Measurements from ENCODE around the gene MORF4L2.

Gene MORF4L2

DNA sequence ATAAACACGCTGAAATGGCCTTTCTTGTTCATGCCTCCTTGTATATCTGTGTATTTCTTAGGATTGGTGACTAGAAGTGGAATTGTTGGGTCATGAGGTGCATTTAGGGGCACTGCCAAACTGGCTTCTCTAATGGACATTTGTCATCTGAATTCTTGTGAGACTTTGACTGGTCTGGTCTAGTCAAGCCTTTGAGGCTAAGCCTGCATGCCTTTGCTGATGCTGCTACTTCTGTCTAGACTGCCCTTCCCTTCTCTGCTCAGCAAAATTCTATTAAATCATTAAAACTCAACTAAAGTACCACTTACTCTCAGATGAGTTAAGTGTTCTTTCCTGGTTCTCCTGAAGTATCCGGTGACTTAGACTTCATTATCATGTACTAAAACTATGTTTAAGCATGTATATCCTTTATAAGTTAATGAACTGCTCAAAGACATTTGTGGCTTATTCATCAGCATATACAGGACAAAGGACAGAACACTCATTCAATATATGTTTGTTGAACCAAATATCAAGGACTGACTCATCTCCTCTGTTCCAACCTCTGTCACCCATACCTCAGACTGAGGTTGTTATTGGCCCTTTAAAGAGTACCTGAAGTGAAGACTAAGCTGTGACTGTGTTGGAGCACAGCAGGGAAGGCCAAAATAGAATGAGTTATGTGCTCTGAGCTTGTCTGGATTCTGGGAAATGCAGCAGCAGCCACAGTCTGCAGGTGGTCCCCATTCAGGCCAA, 48.7 kb downstream of the MORF4L2 start:
- DNase-seq (ENCODE audit: low read depth in 2 of 3, low spot score in 2 of 3), result no peak

DNA sequence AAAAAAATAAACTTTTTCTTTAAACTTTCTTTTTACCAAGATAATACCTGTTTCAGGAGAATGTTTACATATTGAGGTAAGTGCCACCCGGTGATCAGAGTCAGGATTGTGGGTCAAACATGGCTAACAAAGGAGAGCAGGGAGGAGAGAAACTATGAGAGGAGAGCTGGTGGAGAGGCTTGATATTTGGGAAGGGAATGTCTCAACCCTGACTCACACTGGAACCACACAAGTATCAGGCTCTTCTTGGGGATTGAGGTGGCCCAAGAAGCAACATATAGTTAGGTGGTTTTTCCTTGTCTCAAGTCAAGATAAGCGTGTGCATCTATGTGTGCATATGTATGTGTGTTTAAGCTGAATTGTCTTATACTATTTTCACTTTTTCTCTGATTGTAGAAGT, 51.1 kb downstream of the MORF4L2 start:
- DNase-seq (ENCODE audit: low read depth in 2 of 3, low spot score in 2 of 3), result no peak

DNA sequence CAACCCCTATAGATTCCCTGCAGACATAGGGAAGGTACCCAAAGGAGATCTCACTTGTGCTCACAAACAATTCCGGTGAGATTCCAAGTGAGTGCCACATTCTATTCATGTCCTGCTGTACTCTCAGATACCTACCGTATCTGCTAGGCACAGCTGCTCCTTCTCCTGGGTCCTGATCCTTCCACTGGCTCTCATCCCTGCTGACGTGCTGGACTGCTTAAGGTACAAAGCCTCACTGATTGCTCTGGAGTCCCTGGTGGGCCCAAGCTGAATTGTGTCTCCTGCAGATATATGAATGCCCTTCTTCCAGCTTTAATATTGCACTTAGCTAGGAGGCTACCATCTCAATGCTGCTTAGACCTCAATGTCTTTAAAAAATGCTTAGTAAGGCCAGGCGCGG, 55.4 kb downstream of the MORF4L2 start:
- DNase-seq (ENCODE audit: low read depth in 2 of 3, low spot score in 2 of 3), result no peak

DNA sequence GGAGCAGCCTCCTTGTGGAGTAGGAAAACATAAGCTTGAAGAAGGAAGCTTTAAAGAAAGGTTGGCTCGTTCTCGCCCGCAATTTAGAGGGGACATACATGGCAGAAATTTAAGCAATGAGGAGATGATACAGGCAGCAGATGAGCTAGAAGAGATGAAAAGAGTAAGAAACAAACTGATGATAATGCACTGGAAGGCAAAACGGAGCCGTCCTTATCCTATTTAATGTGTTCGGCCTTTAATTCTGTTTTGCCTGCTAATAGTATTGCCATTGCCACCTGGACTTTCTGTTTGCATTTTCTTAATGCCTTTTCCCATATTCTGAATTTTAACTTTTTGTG, 56.4 kb downstream of the MORF4L2 start:
- DNase-seq (ENCODE audit: low read depth in 2 of 3, low spot score in 2 of 3), result no peak

DNA sequence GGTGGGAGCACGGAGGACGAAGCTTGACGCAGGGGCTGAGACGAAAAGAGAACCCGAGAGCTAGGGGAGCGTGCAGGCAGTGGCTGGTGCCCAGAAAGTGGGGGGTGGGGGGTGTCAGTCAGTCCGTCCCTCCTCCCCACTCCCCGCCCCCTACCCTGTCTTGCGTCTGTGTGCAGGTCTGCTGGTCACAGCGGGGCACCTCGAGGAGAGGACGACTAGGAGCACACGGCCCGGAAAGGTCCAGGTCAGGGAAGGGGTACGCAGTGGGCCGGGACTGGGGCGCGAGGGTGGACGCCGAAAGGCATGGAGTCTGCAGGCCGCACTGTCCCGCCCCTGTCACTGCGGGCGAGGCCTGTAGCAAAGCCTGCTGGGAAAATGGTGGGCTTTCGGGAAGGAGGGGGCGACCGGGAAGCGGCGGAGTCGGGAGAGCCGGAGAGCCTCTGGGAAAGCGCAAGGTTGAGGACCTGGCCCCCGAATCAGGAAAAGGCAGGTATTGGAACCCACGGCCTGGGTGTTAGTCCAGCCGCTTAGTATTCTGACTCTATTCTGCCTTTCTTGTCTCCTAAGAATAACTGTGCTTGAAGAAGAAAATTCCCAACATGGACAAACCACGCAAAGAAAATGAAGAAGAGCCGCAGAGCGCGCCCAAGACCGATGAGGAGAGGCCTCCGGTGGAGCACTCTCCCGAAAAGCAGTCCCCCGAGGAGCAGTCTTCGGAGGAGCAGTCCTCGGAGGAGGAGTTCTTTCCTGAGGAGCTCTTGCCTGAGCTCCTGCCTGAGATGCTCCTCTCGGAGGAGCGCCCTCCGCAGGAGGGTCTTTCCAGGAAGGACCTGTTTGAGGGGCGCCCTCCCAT, 57.0 kb downstream of the MORF4L2 start:
- DNase-seq (ENCODE audit: low read depth in 2 of 3, low spot score in 2 of 3), result no peak

DNA sequence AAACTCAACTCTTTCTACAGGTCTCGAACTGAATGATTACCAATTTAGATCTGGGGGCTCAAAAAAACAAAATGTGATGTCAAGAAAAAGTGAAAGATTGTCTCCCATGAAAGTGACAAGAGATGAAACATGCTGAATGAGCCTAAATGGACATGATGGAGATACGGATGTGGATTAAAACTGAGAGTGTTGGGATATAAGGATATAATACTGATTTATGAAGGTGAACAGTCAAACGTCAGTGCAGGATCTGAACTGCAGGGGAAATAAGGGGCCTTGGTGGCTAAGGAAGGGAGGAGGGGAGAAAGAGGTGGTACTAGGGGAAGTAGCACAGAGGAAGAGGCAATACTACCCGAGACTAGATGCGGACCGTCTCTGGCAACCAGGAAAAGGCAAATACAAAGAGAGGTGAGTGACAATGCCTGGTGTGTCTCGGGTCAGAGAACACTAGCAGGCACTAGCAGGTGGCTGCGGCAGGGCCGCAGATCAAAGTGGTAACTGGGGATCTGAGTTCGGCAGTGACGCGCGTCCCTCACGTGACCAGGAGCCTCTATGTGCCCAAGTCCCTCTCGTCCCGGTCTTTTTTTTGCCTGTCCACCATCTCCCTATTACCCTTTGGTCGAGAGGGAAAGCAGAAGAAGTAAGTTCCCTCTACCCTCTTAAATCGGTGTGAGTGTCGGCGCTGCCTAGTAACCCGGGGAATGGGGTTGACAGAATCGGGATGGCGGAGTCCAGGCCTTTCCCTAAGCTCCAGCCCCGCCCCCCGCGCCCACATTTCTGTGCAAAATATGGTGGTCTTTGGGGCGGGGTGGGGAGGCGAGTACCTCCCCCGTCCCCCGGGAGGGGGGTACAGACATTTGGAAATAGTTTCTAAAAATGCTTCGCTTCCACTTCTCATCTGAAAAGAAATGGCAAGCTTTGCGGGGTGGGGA, 57.8 kb downstream of the MORF4L2 start, which contains the start of gene TCEAL1:
TSS of gene TCEAL1 (plus strand) at position 590 of the 932 bp plus-strand sequence. CDS start 942 bp downstream, outside the sequence.
- DNase-seq (ENCODE audit: low read depth in 2 of 3, low spot score in 2 of 3), result no peak

DNA sequence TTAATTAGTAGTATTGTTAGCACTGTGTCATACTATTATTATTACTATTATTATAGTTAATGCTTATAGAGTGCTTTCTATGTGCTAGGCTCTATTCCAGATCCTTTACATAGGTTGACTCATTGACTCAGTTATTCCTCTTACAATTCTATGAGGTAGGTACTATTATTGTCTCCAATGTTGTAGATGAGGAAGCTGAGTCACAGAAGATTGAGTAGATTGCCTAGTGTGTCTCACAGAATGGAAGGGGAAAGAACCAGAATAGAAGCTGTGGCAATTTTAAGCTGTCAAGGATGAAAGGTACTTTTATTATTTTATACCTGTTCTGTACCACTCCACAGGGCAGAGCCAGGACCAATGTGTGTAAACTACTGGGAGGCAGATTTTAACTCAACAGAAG, 59.6 kb downstream of the MORF4L2 start:
- DNase-seq (ENCODE audit: low read depth in 2 of 3, low spot score in 2 of 3), result no peak

Data from activated CD8-positive, alpha-beta memory T cell treated with anti-CD3 and anti-CD28 coated beads for 48 hours (primary cell).